GM12878 (cell line): ENCODE measurements around the gene DLG2.

ENCODE experiments used
- BMI1 ChIP-seq: fragments of 450-650 bp; IDR thresholded peaks from 2 replicates; pipeline ENCODE4 v1.6.1; 2016; ENCODE audit warnings: mild to moderate bottlenecking, moderate library complexity, borderline replicate concordance
- EGR1 ChIP-seq, 2 experiments: IDR thresholded peaks; 1 replicate in 1 of 2; 2 replicates in 1 of 2; pipeline ENCODE4 v1.6.1; 2011 to 2012; ENCODE audit warnings: low read depth in 2 of 2, low read length in 2 of 2, borderline replicate concordance in 1 of 2, mild to moderate bottlenecking in 1 of 2, moderate library complexity in 1 of 2
- EP300 ChIP-seq, 2 experiments: fragments of 150-350 bp in 1 of 2; IDR thresholded peaks; 2 replicates each; pipeline ENCODE4 v1.6.1; 2011 to 2012; ENCODE audit warnings: low read depth in 2 of 2, low read length in 2 of 2, borderline replicate concordance in 1 of 2, improper control_type of control experiment in 1 of 2, inconsistent platforms in 1 of 2; ENCODE audit not compliant: control insufficient read depth in 1 of 2
- EZH2 ChIP-seq: IDR thresholded peaks from 2 replicates; pipeline ENCODE4 v1.6.1; 2012; ENCODE audit warnings: low read depth, mild to moderate bottlenecking, control low read depth, inconsistent platforms, low read length, borderline replicate concordance; ENCODE audit not compliant: control insufficient read depth
- JUND ChIP-seq: IDR thresholded peaks from 2 replicates; pipeline ENCODE4 v1.6.1; 2012; ENCODE audit warnings: low read depth, mild to moderate bottlenecking, low read length, improper control_type of control experiment, moderate library complexity
- NFXL1 ChIP-seq: fragments of 450-650 bp; IDR thresholded peaks from 2 replicates; pipeline ENCODE4 v1.6.1; 2017; ENCODE audit warnings: antibody characterized with exemption, mild to moderate bottlenecking, borderline replicate concordance
- POLR2AphosphoS5 ChIP-seq: IDR thresholded peaks from 2 replicates; pipeline ENCODE4 v1.6.1; 2011; ENCODE audit warnings: mild to moderate bottlenecking, low read length, inconsistent platforms
- RCOR1 ChIP-seq: conservative IDR thresholded peaks from 2 replicates; pipeline ENCODE4 v1.6.1; 2012; ENCODE audit warnings: low read depth, low read length, improper control_type of control experiment
- SREBF2 ChIP-seq: IDR thresholded peaks from 2 replicates; pipeline ENCODE4 v1.6.1; 2012; ENCODE audit warnings: mild to moderate bottlenecking, low read length
- TAF1 ChIP-seq: IDR thresholded peaks from 2 replicates; pipeline ENCODE4 v1.6.1; 2011; ENCODE audit warnings: mild to moderate bottlenecking, low read depth, low read length, borderline replicate concordance
- YY1 ChIP-seq: IDR thresholded peaks from 2 replicates; pipeline ENCODE4 v1.6.1; 2011; ENCODE audit warnings: low read depth, mild to moderate bottlenecking, low read length
- ZNF274 ChIP-seq: IDR thresholded peaks from one replicate; pipeline ENCODE4 v1.8.0; 2011; ENCODE audit not compliant: insufficient read length, insufficient read depth
- TF ChIP-seq, protein P1 (sequence below), 3 experiments: IDR thresholded peaks in 2 of 3; conservative IDR thresholded peaks in 1 of 3; 2 replicates each; pipeline ENCODE4 v1.5.1; 2011; ENCODE audit warnings: low read depth in 3 of 3, low read length in 3 of 3, mild to moderate bottlenecking in 3 of 3, control low read depth in 2 of 3, moderate library complexity in 2 of 3, inconsistent platforms in 1 of 3, mixed read lengths in 1 of 3; ENCODE audit not compliant: control insufficient read depth in 2 of 3, insufficient read depth in 1 of 3; ENCODE audit errors: extremely low read depth in 1 of 3
- TF ChIP-seq, protein P2 (sequence below): IDR thresholded peaks from 2 replicates; pipeline ENCODE4 v1.6.1; 2011; ENCODE audit warnings: borderline replicate concordance, low read depth, mild to moderate bottlenecking, moderate library complexity, low read length; ENCODE audit not compliant: insufficient read depth, poor library complexity, severe bottlenecking

DNA sequence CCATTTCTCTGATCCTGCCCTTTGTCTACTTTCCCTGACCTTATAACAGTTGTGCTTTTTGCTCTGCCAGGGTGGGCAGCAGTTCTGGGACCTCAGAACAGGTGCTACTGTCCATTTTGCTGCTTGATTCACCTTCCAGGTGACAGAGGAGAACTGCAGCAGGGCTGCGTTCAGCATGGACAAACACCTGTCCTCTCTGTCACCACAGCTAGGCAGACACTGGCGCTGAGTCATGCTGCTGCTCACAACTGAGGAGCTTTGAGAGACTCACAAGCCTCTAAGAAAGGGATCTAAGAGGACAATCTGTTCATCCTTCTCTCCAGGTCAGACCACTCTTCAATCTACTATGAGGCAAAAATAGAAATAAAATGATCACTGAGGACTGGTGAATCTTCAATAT lies 1196.5 kb downstream of the DLG2 start:
- TF ChIP-seq ZNF274 = no peak
- no peak for TF ChIP-seq POLR2AphosphoS5
- TF ChIP-seq EP300 (IDR thresholded peaks at IDR 0.05; ENCODE audit: borderline replicate concordance in 1 of 2, control insufficient read depth in 1 of 2, low read depth in 2 of 2, low read length in 2 of 2) = no peak
- TF ChIP-seq EZH2 = no peak
- no peak for TF ChIP-seq BMI1
- TF ChIP-seq, protein P1, sequence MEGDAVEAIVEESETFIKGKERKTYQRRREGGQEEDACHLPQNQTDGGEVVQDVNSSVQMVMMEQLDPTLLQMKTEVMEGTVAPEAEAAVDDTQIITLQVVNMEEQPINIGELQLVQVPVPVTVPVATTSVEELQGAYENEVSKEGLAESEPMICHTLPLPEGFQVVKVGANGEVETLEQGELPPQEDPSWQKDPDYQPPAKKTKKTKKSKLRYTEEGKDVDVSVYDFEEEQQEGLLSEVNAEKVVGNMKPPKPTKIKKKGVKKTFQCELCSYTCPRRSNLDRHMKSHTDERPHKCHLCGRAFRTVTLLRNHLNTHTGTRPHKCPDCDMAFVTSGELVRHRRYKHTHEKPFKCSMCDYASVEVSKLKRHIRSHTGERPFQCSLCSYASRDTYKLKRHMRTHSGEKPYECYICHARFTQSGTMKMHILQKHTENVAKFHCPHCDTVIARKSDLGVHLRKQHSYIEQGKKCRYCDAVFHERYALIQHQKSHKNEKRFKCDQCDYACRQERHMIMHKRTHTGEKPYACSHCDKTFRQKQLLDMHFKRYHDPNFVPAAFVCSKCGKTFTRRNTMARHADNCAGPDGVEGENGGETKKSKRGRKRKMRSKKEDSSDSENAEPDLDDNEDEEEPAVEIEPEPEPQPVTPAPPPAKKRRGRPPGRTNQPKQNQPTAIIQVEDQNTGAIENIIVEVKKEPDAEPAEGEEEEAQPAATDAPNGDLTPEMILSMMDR (IDR thresholded peaks at IDR 0.05 in 2 of 3, conservative IDR thresholded peaks at IDR 0.05 in 1 of 3; ENCODE audit: control insufficient read depth in 2 of 3, extremely low read depth in 1 of 3, insufficient read depth in 1 of 3, low read depth in 3 of 3, low read length in 3 of 3) = no peak
- no peak for TF ChIP-seq TAF1
- no peak for TF ChIP-seq RCOR1
- TF ChIP-seq, protein P2, sequence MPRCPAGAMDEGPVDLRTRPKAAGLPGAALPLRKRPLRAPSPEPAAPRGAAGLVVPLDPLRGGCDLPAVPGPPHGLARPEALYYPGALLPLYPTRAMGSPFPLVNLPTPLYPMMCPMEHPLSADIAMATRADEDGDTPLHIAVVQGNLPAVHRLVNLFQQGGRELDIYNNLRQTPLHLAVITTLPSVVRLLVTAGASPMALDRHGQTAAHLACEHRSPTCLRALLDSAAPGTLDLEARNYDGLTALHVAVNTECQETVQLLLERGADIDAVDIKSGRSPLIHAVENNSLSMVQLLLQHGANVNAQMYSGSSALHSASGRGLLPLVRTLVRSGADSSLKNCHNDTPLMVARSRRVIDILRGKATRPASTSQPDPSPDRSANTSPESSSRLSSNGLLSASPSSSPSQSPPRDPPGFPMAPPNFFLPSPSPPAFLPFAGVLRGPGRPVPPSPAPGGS = no peak
- TF ChIP-seq NFXL1 = no peak
- TF ChIP-seq SREBF2 = no peak
- no peak for TF ChIP-seq EGR1 (IDR thresholded peaks at IDR 0.05; ENCODE audit: borderline replicate concordance in 1 of 2, low read depth in 2 of 2, low read length in 2 of 2)
- no peak for TF ChIP-seq YY1
- no peak for TF ChIP-seq JUND
